Right atrium auricular region (tissue), 2 donors: Measurements from ENCODE around the gene COASY. TPM values are rescaled to one million over a fixed set of nuclear protein-coding genes. Genes with fewer than 3 reads are reported as not detected.
"Not testable (repeated sequence)": the region's sequence is repeated elsewhere in the genome, so short reads cannot be mapped to it uniquely, and the experiment has no call there.

Experiments
- DNase-seq: peaks from one replicate; pipeline ENCODE4 v3.0.0-alpha.2; 2019; ENCODE audit warnings: low spot score
- H3K27ac ChIP-seq, 2 donors: fragments of 200-600 bp; sonication (generic); 1 replicate in 1 of 2; 2 replicates in 1 of 2; pipeline ENCODE4 v1.5.1; 2016 to 2019
- H3K27me3 ChIP-seq, 2 donors: fragments of 200-600 bp; sonication (generic); one replicate each; pipeline versions ENCODE4 v1.5.1 to v1.6.0; 2017 to 2019
- H3K36me3 ChIP-seq: fragments of 200-600 bp; sonication (generic); one replicate; pipeline ENCODE4 v1.5.1; 2016
- H3K4me1 ChIP-seq, 2 donors: fragments of 200-600 bp; sonication (generic); one replicate each; pipeline versions ENCODE4 v1.5.1 to v1.6.0; 2017 to 2019
- H3K4me3 ChIP-seq, 2 donors: fragments of 200-600 bp; sonication (generic); 1 replicate in 1 of 2; 2 replicates in 1 of 2; pipeline ENCODE4 v1.5.1; 2017 to 2019; ENCODE audit warnings: mild to moderate bottlenecking in 1 of 2, moderate library complexity in 1 of 2
- H3K9me3 ChIP-seq, 2 donors: fragments of 200-600 bp; sonication (generic); one replicate each; pipeline ENCODE4 v1.5.1; 2019
- total RNA-seq, 2 donors: library from RNA; depleted of rRNA; stranded (reverse); fragments of >200 nt; gene quantifications; one replicate each; pipeline ENCODE4 v1.1.0, GENCODE V29; 2016
- TF ChIP-seq, protein P1 (sequence below), 2 donors: fragments of 200-600 bp; sonication (generic); IDR thresholded peaks; one replicate each; pipeline ENCODE4 v1.5.1; 2019; ENCODE audit warnings: antibody characterized with exemption in 2 of 2

COASY gene
- total RNA-seq, 2 donors from 2014 or later, result 18.1 to 19.0 TPM

GRCh38 chr17:42553161-42553818 lies 8.7 kb upstream of the COASY start:
- no peaks in the 10 kb centered on the region for H3K27me3 ChIP-seq
- TF ChIP-seq, protein P1, sequence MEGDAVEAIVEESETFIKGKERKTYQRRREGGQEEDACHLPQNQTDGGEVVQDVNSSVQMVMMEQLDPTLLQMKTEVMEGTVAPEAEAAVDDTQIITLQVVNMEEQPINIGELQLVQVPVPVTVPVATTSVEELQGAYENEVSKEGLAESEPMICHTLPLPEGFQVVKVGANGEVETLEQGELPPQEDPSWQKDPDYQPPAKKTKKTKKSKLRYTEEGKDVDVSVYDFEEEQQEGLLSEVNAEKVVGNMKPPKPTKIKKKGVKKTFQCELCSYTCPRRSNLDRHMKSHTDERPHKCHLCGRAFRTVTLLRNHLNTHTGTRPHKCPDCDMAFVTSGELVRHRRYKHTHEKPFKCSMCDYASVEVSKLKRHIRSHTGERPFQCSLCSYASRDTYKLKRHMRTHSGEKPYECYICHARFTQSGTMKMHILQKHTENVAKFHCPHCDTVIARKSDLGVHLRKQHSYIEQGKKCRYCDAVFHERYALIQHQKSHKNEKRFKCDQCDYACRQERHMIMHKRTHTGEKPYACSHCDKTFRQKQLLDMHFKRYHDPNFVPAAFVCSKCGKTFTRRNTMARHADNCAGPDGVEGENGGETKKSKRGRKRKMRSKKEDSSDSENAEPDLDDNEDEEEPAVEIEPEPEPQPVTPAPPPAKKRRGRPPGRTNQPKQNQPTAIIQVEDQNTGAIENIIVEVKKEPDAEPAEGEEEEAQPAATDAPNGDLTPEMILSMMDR (IDR thresholded peaks at IDR 0.05), result no peak
- H3K4me1 ChIP-seq, result peaks cover 0 to 32% of the 10 kb centered on the region in 2 donors
- no peaks in the 10 kb centered on the region for H3K9me3 ChIP-seq
- H3K27ac ChIP-seq, result peak overlapping the region in 1 of 2 donors; percentile 84
- DNase-seq, result no peak
- peak overlapping the region in 1 of 2 donors; percentile 63 for H3K4me3 ChIP-seq
- no peaks in the 10 kb centered on the region for H3K36me3 ChIP-seq

GRCh38 chr17:42553866-42554249 lies 8.1 kb upstream of the COASY start:
- Histone ChIP-seq H3K27me3 (no peaks in the 10 kb centered on the region), H3K27ac (peak overlapping the region; percentile 77 to 84), H3K4me1 (peaks cover 0 to 27% of the 10 kb centered on the region in 2 donors), H3K36me3 (no peaks in the 10 kb centered on the region), H3K9me3 (no peaks in the 10 kb centered on the region), H3K4me3 (peak overlapping the region; percentile 63 to 69)
- DNase-seq, result no peak
- TF ChIP-seq, protein P1 (IDR thresholded peaks at IDR 0.05), result no peak

DNA sequence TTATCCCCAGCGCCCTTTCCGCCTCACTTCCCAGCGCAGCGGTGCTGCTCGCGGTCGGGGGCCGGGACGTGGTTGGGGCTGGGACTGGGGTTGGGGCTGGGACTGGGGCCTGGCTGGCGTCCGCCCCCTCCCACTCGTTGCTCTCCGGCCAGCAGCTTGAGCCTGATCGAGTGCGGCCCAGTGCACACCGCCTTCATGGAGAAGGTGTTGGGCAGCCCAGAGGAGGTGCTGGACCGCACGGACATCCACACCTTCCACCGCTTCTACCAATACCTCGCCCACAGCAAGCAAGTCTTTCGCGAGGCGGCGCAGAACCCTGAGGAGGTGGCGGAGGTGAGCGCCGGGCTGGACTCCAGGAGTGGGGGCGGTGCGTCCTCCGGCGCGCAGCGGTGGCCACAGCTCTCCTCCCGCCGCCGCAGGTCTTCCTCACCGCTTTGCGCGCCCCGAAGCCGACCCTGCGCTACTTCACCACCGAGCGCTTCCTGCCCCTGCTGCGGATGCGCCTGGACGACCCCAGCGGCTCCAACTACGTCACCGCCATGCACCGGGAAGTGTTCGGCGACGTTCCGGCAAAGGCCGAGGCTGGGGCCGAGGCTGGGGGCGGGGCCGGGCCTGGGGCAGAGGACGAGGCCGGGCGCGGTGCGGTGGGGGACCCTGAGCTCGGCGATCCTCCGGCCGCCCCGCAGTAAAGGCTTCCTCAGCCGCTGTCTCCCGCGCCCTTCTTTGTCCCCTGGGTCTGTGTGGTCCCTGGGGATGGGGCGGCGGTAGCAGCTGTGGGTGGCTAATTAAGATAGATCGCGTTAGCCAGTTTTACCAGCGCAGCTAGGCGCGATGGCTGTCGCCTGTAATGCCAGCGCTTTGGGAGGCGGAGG lies 7.5 kb upstream of the COASY start:
- Histone ChIP-seq H3K4me3 (peak overlapping the region; percentile 63 to 69), H3K36me3 (no peaks in the 10 kb centered on the region), H3K27ac (peak overlapping the region; percentile 77 to 84), H3K9me3 (no peaks in the 10 kb centered on the region), H3K4me1 (peaks cover 0 to 27% of the 10 kb centered on the region in 2 donors), H3K27me3 (no peaks in the 10 kb centered on the region)
- TF ChIP-seq, protein P1 (IDR thresholded peaks at IDR 0.05), result no peak
- peak; percentile 84 for DNase-seq

- no peak for DNase-seq
- no peaks in the 10 kb centered on the region for H3K27me3 ChIP-seq
- peak overlapping the region; percentile 77 to 84 for H3K27ac ChIP-seq
- H3K9me3 ChIP-seq, result no peaks in the 10 kb centered on the region
- peak overlapping the region; percentile 63 to 69 for H3K4me3 ChIP-seq
- H3K36me3 ChIP-seq, result no peaks in the 10 kb centered on the region
- TF ChIP-seq, protein P1 (IDR thresholded peaks at IDR 0.05), result no peak
- H3K4me1 ChIP-seq, result peaks cover 0 to 27% of the 10 kb centered on the region in 2 donors
Observed at GRCh38 chr17:42555122-42555622, 6.8 kb upstream of the COASY start.

DNA sequence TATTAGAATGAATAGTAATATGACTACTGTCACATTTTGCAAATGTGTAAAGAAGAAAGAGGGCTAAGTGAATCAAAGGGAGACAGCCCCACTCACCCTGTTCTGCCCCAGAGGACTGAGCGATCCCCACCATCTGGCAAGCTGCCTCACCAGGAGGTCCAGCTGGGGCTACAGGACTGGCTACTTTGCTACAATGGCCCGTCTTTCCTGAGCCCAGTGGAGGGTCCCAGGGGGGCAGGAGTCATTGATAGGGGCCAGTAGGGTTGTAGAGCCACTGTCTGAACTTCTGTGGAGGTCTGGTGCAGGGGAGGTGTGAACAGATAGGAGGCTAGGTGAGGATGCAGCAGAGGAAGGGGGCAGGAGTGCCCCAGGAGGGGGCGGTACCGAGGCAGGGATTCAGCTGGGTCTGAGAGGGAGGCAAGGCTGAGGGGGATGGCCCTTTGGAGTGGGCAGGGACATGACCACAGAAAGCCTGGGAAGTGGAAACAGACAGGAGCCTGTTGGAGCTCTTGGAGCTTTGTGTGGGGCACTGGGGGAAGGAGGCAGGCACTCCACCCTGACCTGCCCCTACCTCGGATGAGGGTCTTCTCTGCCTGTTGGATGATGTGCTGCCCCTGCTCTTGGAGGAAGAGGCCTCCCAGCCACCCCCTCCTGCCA lies 5.9 kb upstream of the COASY start:
- not testable (repeated sequence) for H3K4me3 ChIP-seq, H3K27ac ChIP-seq, DNase-seq, H3K27me3 ChIP-seq, H3K36me3 ChIP-seq, H3K9me3 ChIP-seq
- peaks cover 0 to 28% of the 10 kb centered on the region in 2 donors for H3K4me1 ChIP-seq

- no peak for DNase-seq
- H3K4me3 ChIP-seq, result no peak overlapping the region
- TF ChIP-seq, protein P1 (IDR thresholded peaks at IDR 0.05), result no peak
- no peaks in the 10 kb centered on the region for H3K9me3 ChIP-seq
- H3K27ac ChIP-seq, result no peak overlapping the region
- no peaks in the 10 kb centered on the region for H3K27me3 ChIP-seq
- peaks cover 0 to 41% of the 10 kb centered on the region in 2 donors for H3K4me1 ChIP-seq
- no peaks in the 10 kb centered on the region for H3K36me3 ChIP-seq
Observed at GRCh38 chr17:42559075-42559474, 2.9 kb upstream of the COASY start.
